HAP-1 (cell line): ENCODE measurements around the gene FUT8.

ENCODE experiments used
- DNase-seq, 2 experiments: peaks; one replicate each; pipeline ENCODE4 v3.0.0-alpha.2; 2016 to 2020; ENCODE audit warnings: low spot score in 2 of 2
- H3K27me3 ChIP-seq: fragments of 250-450 bp; sonication (Bioruptor Pico); 2 replicates; pipeline ENCODE4 v1.5.1; 2020; ENCODE audit warnings: low read depth, mild to moderate bottlenecking, moderate library complexity
- H3K36me3 ChIP-seq: fragments of 250-450 bp; sonication (Bioruptor Pico); replicated peaks from 2 replicates; pipeline ENCODE4 v1.5.1; 2020; ENCODE audit warnings: mild to moderate bottlenecking
- H3K4me1 ChIP-seq: fragments of 250-450 bp; sonication (Bioruptor Pico); 2 replicates; pipeline ENCODE4 v1.5.1; 2020; ENCODE audit warnings: mild to moderate bottlenecking
- H3K4me3 ChIP-seq: fragments of 250-450 bp; sonication (Bioruptor Pico); 2 replicates; pipeline ENCODE4 v1.5.1; 2020; ENCODE audit warnings: mild to moderate bottlenecking, moderate library complexity
- H3K9me3 ChIP-seq: fragments of 250-450 bp; sonication (Bioruptor Pico); 2 replicates; pipeline ENCODE4 v1.5.1; 2020; ENCODE audit warnings: mild to moderate bottlenecking, moderate library complexity
- in situ Hi-C: fragments of 300-500 bp; cut with MboI; formaldehyde crosslinking; loops from 3 replicates; pipeline ENCODE4 v1.14.3; 2020; ENCODE audit warnings: low sequenced_read_pairs, inconsistent platforms, mixed read lengths

The FUT8 gene

GRCh38 chr14:65575389-65575788 is 162.9 kb downstream of the FUT8 start:
- in situ Hi-C loops: no loop called here
- Histone ChIP-seq H3K36me3 (no peaks in the 10 kb centered on the region), H3K27me3 (no peaks in the 10 kb centered on the region), H3K4me1 (peaks cover 28% of the 10 kb centered on the region), H3K4me3 (no peak overlapping the region), H3K9me3 (no peaks in the 10 kb centered on the region)
- DNase-seq: no peak

GRCh38 chr14:65580973-65581372 is 168.4 kb downstream of the FUT8 start:
- Histone ChIP-seq H3K4me1 (peaks cover 30% of the 10 kb centered on the region), H3K9me3 (no peaks in the 10 kb centered on the region), H3K36me3 (no peaks in the 10 kb centered on the region), H3K4me3 (no peak overlapping the region), H3K27me3 (no peaks in the 10 kb centered on the region)
- in situ Hi-C loops: no loop called here
- DNase-seq: no peak

GRCh38 chr14:65581378-65581777 is 168.8 kb downstream of the FUT8 start:
- H3K4me3 ChIP-seq: no peak overlapping the region
- no peaks in the 10 kb centered on the region for H3K9me3 ChIP-seq
- no peaks in the 10 kb centered on the region for H3K27me3 ChIP-seq
- H3K36me3 ChIP-seq: no peaks in the 10 kb centered on the region
- DNase-seq: no peak
- peaks cover 27% of the 10 kb centered on the region for H3K4me1 ChIP-seq
- in situ Hi-C loops: no loop called here

GRCh38 chr14:65581799-65582198 is 169.3 kb downstream of the FUT8 start:
- in situ Hi-C loops: no loop called here
- H3K36me3 ChIP-seq: no peaks in the 10 kb centered on the region
- no peak overlapping the region for H3K4me3 ChIP-seq
- no peak for DNase-seq
- no peaks in the 10 kb centered on the region for H3K27me3 ChIP-seq
- peaks cover 27% of the 10 kb centered on the region for H3K4me1 ChIP-seq
- H3K9me3 ChIP-seq: no peaks in the 10 kb centered on the region

GRCh38 chr14:65585216-65585615 is 172.7 kb downstream of the FUT8 start:
- DNase-seq: no peak
- H3K36me3 ChIP-seq: no peaks in the 10 kb centered on the region

GRCh38 chr14:65588426-65589140 is 176.1 kb downstream of the FUT8 start:
- no peak for DNase-seq
- H3K27me3 ChIP-seq: no peaks in the 10 kb centered on the region

More at GRCh38 chr14:65585216-65585615, 172.7 kb downstream of the FUT8 start:
- in situ Hi-C loops: no loop called here
- H3K27me3 ChIP-seq: no peaks in the 10 kb centered on the region
- H3K4me3 ChIP-seq: no peak overlapping the region
- H3K4me1 ChIP-seq: peaks cover 7% of the 10 kb centered on the region
- no peaks in the 10 kb centered on the region for H3K9me3 ChIP-seq

GRCh38 chr14:65594153-65594881 is 181.8 kb downstream of the FUT8 start:
- Histone ChIP-seq H3K4me3 (no peak overlapping the region), H3K4me1 (peaks cover 26% of the 10 kb centered on the region), H3K36me3 (no peaks in the 10 kb centered on the region), H3K27me3 (no peaks in the 10 kb centered on the region), H3K9me3 (no peaks in the 10 kb centered on the region)
- DNase-seq: no peak
- in situ Hi-C loops: no loop called here

More at GRCh38 chr14:65588426-65589140, 176.1 kb downstream of the FUT8 start:
- Histone ChIP-seq H3K4me1 (peaks cover 26% of the 10 kb centered on the region), H3K36me3 (no peaks in the 10 kb centered on the region), H3K9me3 (no peaks in the 10 kb centered on the region), H3K4me3 (no peak overlapping the region)
- in situ Hi-C loops: no loop called here

- DNase-seq: no peak
- H3K27me3 ChIP-seq: no peaks in the 10 kb centered on the region
- in situ Hi-C loops: no loop called here
- no peaks in the 10 kb centered on the region for H3K9me3 ChIP-seq
- no peak overlapping the region for H3K4me3 ChIP-seq
- no peaks in the 10 kb centered on the region for H3K36me3 ChIP-seq
- peaks cover 26% of the 10 kb centered on the region for H3K4me1 ChIP-seq
Measured at GRCh38 chr14:65594882-65595237, 182.3 kb downstream of the FUT8 start.

GRCh38 chr14:65599375-65599774 is 186.8 kb downstream of the FUT8 start:
- no peaks in the 10 kb centered on the region for H3K4me1 ChIP-seq
- no peak overlapping the region for H3K4me3 ChIP-seq
- no peak for DNase-seq
- no peaks in the 10 kb centered on the region for H3K36me3 ChIP-seq
- in situ Hi-C loops: no loop called here
- H3K27me3 ChIP-seq: no peaks in the 10 kb centered on the region
- H3K9me3 ChIP-seq: no peaks in the 10 kb centered on the region

GRCh38 chr14:65600742-65601141 is 188.2 kb downstream of the FUT8 start:
- no peaks in the 10 kb centered on the region for H3K27me3 ChIP-seq
- H3K4me3 ChIP-seq: no peak overlapping the region
- no peaks in the 10 kb centered on the region for H3K36me3 ChIP-seq
- in situ Hi-C loops: no loop called here
- H3K4me1 ChIP-seq: no peaks in the 10 kb centered on the region
- H3K9me3 ChIP-seq: no peaks in the 10 kb centered on the region
- no peak for DNase-seq

- H3K4me1 ChIP-seq: no peaks in the 10 kb centered on the region
- no peaks in the 10 kb centered on the region for H3K36me3 ChIP-seq
- no peak for DNase-seq
- H3K4me3 ChIP-seq: no peak overlapping the region
- no peaks in the 10 kb centered on the region for H3K27me3 ChIP-seq
- H3K9me3 ChIP-seq: no peaks in the 10 kb centered on the region
- in situ Hi-C loops: no loop called here
Measured at GRCh38 chr14:65604535-65604934, 192.0 kb downstream of the FUT8 start.

GRCh38 chr14:65604936-65605335 is 192.4 kb downstream of the FUT8 start:
- H3K4me1 ChIP-seq: no peaks in the 10 kb centered on the region
- H3K9me3 ChIP-seq: no peaks in the 10 kb centered on the region
- in situ Hi-C loops: no loop called here
- no peak overlapping the region for H3K4me3 ChIP-seq
- no peak for DNase-seq
- H3K27me3 ChIP-seq: no peaks in the 10 kb centered on the region
- H3K36me3 ChIP-seq: no peaks in the 10 kb centered on the region

- Histone ChIP-seq H3K4me1 (no peaks in the 10 kb centered on the region), H3K36me3 (no peaks in the 10 kb centered on the region), H3K9me3 (no peaks in the 10 kb centered on the region), H3K27me3 (no peaks in the 10 kb centered on the region), H3K4me3 (no peak overlapping the region)
- in situ Hi-C loops: no loop called here
- DNase-seq: no peak
Measured at GRCh38 chr14:65606460-65606859, 193.9 kb downstream of the FUT8 start.

- no peak overlapping the region for H3K4me3 ChIP-seq
- H3K4me1 ChIP-seq: peaks cover 30% of the 10 kb centered on the region
- H3K27me3 ChIP-seq: no peaks in the 10 kb centered on the region
- H3K9me3 ChIP-seq: no peaks in the 10 kb centered on the region
- no peaks in the 10 kb centered on the region for H3K36me3 ChIP-seq
- in situ Hi-C loops: no loop called here
- peak; percentile 20 to 98 for DNase-seq
Measured at GRCh38 chr14:65613131-65613650, 200.7 kb downstream of the FUT8 start.
